Measurements from ENCODE around the gene GBP1.

GRCh38 chr1:89025928-89026327 lies 39.1 kb downstream of the GBP1 start:
- TF ChIP-seq CTCF (IDR thresholded peaks at IDR 0.05) (no peak), EZH2 (IDR thresholded peaks at IDR 0.05; ENCODE audit: borderline replicate concordance, insufficient read depth, low read depth, low read length, poor library complexity, severe bottlenecking) (no peak)
